ELF-1 (cell line): ENCODE measurements around the gene NRDE2.

ENCODE experiments used
- DNase-seq: peaks from one replicate; pipeline ENCODE4 v3.0.0-alpha.2; 2016; ENCODE audit warnings: low read depth, low spot score

NRDE2 gene

GRCh38 chr14:90331497-90332270 lies at the start of gene NRDE2:
Gene NRDE2 (minus strand): TSS chr14:90331941. CDS start chr14:90331904, 37 bp downstream.
- peak; percentile 97 for DNase-seq

- DNase-seq, result no peak
Measured at GRCh38 chr14:90381011-90381786, 49.5 kb upstream of the NRDE2 start.

- DNase-seq, result no peak
Measured at GRCh38 chr14:90379106-90379505, 47.4 kb upstream of the NRDE2 start.

- DNase-seq, result no peak
Measured at GRCh38 chr14:90378249-90378648, 46.5 kb upstream of the NRDE2 start.

GRCh38 chr14:90375934-90376333 lies 44.2 kb upstream of the NRDE2 start:
- no peak for DNase-seq

GRCh38 chr14:90374813-90375212 lies 43.1 kb upstream of the NRDE2 start:
- no peak for DNase-seq

GRCh38 chr14:90373887-90374286 lies 42.1 kb upstream of the NRDE2 start:
- DNase-seq, result no peak

- no peak for DNase-seq
Measured at GRCh38 chr14:90368946-90369721, 37.4 kb upstream of the NRDE2 start.

- DNase-seq, result no peak
Measured at GRCh38 chr14:90362558-90362896, 30.8 kb upstream of the NRDE2 start.

- DNase-seq, result no peak
Measured at GRCh38 chr14:90361865-90362557, 30.3 kb upstream of the NRDE2 start.

- DNase-seq, result no peak
Measured at GRCh38 chr14:90358359-90358758, 26.6 kb upstream of the NRDE2 start.

- DNase-seq, result no peak
Measured at GRCh38 chr14:90356925-90357324, 25.2 kb upstream of the NRDE2 start.

GRCh38 chr14:90355540-90356518 lies 24.1 kb upstream of the NRDE2 start:
- DNase-seq, result no peak

GRCh38 chr14:90354551-90355298 lies 23.0 kb upstream of the NRDE2 start:
- DNase-seq, result no peak

- DNase-seq, result no peak
Measured at GRCh38 chr14:90349739-90350138, 18.0 kb upstream of the NRDE2 start.

- no peak for DNase-seq
Measured at GRCh38 chr14:90348270-90348669, 16.5 kb upstream of the NRDE2 start.

GRCh38 chr14:90345239-90345557 lies 13.5 kb upstream of the NRDE2 start:
- DNase-seq, result no peak

- no peak for DNase-seq
Measured at GRCh38 chr14:90344331-90345238, 12.8 kb upstream of the NRDE2 start.

GRCh38 chr14:90342327-90342726 lies 10.6 kb upstream of the NRDE2 start:
- DNase-seq, result no peak
